ENCODE data around the gene POMT2.

Gene POMT2

GRCh38 chr14:77324816-77325745 is 4.4 kb upstream of the POMT2 start:
- no peak for TF ChIP-seq CTCF (IDR thresholded peaks at IDR 0.05)
- peaks cover 12% of the 10 kb centered on the region in 2 experiments for H3K4me1 ChIP-seq (ENCODE audit: control insufficient read depth in 1 of 2, insufficient read depth in 1 of 2, low read depth in 1 of 2, low read length in 1 of 2)
- no peak overlapping the region for H3K27ac ChIP-seq
- H3K27me3 ChIP-seq, result no peaks in the 10 kb centered on the region
- no peak overlapping the region for H3K4me3 ChIP-seq (ENCODE audit: low read depth in 1 of 2, low read length in 1 of 2)
- H3K36me3 ChIP-seq, result no peaks in the 10 kb centered on the region
- H3K9me3 ChIP-seq, result no peaks in the 10 kb centered on the region

- no peak overlapping the region for H3K27ac ChIP-seq
- H3K4me3 ChIP-seq (ENCODE audit: low read depth in 1 of 2, low read length in 1 of 2), result no peak overlapping the region
- H3K4me1 ChIP-seq (ENCODE audit: control insufficient read depth in 1 of 2, insufficient read depth in 1 of 2, low read depth in 1 of 2, low read length in 1 of 2), result peaks cover 17% of the 10 kb centered on the region in 2 experiments
- no peaks in the 10 kb centered on the region for H3K36me3 ChIP-seq
- TF ChIP-seq CTCF (IDR thresholded peaks at IDR 0.05), result no peak
- H3K9me3 ChIP-seq, result no peaks in the 10 kb centered on the region
- H3K27me3 ChIP-seq, result no peaks in the 10 kb centered on the region
Measured at GRCh38 chr14:77324289-77324688, 3.6 kb upstream of the POMT2 start.

- no peak overlapping the region for H3K27ac ChIP-seq
- H3K27me3 ChIP-seq, result no peaks in the 10 kb centered on the region
- H3K9me3 ChIP-seq, result no peaks in the 10 kb centered on the region
- peaks cover 17% of the 10 kb centered on the region in 2 experiments for H3K4me1 ChIP-seq (ENCODE audit: control insufficient read depth in 1 of 2, insufficient read depth in 1 of 2, low read depth in 1 of 2, low read length in 1 of 2)
- no peak for TF ChIP-seq CTCF (IDR thresholded peaks at IDR 0.05)
- H3K4me3 ChIP-seq (ENCODE audit: low read depth in 1 of 2, low read length in 1 of 2), result no peak overlapping the region
- no peaks in the 10 kb centered on the region for H3K36me3 ChIP-seq
Measured at GRCh38 chr14:77323571-77323970, 2.9 kb upstream of the POMT2 start.

GRCh38 chr14:77322951-77323350 is 2.3 kb upstream of the POMT2 start:
- Histone ChIP-seq H3K4me3 (ENCODE audit: low read depth in 1 of 2, low read length in 1 of 2) (no peak overlapping the region), H3K27ac (no peak overlapping the region), H3K9me3 (no peaks in the 10 kb centered on the region), H3K4me1 (ENCODE audit: control insufficient read depth in 1 of 2, insufficient read depth in 1 of 2, low read depth in 1 of 2, low read length in 1 of 2) (peaks cover 17% of the 10 kb centered on the region in 2 experiments), H3K36me3 (no peaks in the 10 kb centered on the region), H3K27me3 (no peaks in the 10 kb centered on the region)
- no peak for TF ChIP-seq CTCF (IDR thresholded peaks at IDR 0.05)

GRCh38 chr14:77322250-77322902 is 1.7 kb upstream of the POMT2 start:
- no peaks in the 10 kb centered on the region for H3K9me3 ChIP-seq
- peak overlapping the region; percentile 96 to 98 for H3K4me3 ChIP-seq (ENCODE audit: low read depth in 1 of 2, low read length in 1 of 2)

More at GRCh38 chr14:77322250-77322902, 1.7 kb upstream of the POMT2 start:
- Histone ChIP-seq H3K36me3 (no peaks in the 10 kb centered on the region), H3K4me1 (ENCODE audit: control insufficient read depth in 1 of 2, insufficient read depth in 1 of 2, low read depth in 1 of 2, low read length in 1 of 2) (peaks cover 17% of the 10 kb centered on the region in 2 experiments), H3K27ac (peak overlapping the region; percentile 98), H3K27me3 (no peaks in the 10 kb centered on the region)
- TF ChIP-seq CTCF (IDR thresholded peaks at IDR 0.05), result no peak
